Endometrial microvascular endothelial cells (primary cell): ENCODE results near the gene SF1. TPM values are rescaled to one million over a fixed set of nuclear protein-coding genes. Genes with fewer than 3 reads are reported as not detected.

Source experiments
- in situ Hi-C: cut with HindIII; loops from 2 replicates; pipeline ENCODE4 v1.10.0; 2017; ENCODE audit warnings: low sequenced_read_pairs, low pct_unique_long_range_greater_than_20kb; ENCODE audit errors: inconsistent ontology term
- total RNA-seq: library from RNA; depleted of rRNA; stranded (reverse); fragments of >200 nt; gene quantifications from one replicate; pipeline ENCODE4 v1.2.3, GENCODE V29; 2015; ENCODE audit errors: inconsistent ontology term

Gene SF1
- total RNA-seq, 1 donor from 2014 or later: 167 TPM

GRCh38 chr11:64788321-64789215 lies 10.2 kb upstream of the SF1 start:
- in situ Hi-C loops: no loop called here

- in situ Hi-C loops: no loop called here
These were observed 9.4 kb upstream of the SF1 start for GRCh38 chr11:64787526-64788320.

- in situ Hi-C loops: no loop called here
These were observed 8.0 kb upstream of the SF1 start for GRCh38 chr11:64786308-64786707.

GRCh38 chr11:64784813-64785581 lies 6.7 kb upstream of the SF1 start:
- in situ Hi-C loops: no loop called here

- in situ Hi-C loops: no loop called here
These were observed 194 bp downstream of the SF1 start for GRCh38 chr11:64778223-64778472.

- in situ Hi-C loops: no loop called here
These were observed 706 bp downstream of the SF1 start for GRCh38 chr11:64777449-64778222.

- in situ Hi-C loops: no loop called here
These were observed 1.5 kb downstream of the SF1 start for GRCh38 chr11:64776875-64777274.

- in situ Hi-C loops: no loop called here
These were observed 1.9 kb downstream of the SF1 start for GRCh38 chr11:64776425-64776824.

- in situ Hi-C loops: no loop called here
These were observed 4.2 kb downstream of the SF1 start for GRCh38 chr11:64774144-64774543.

GRCh38 chr11:64772303-64773018 lies 5.9 kb downstream of the SF1 start:
- in situ Hi-C loops: no loop called here

GRCh38 chr11:64771861-64772260 lies 6.5 kb downstream of the SF1 start:
- in situ Hi-C loops: no loop called here

GRCh38 chr11:64770120-64770519 lies 8.2 kb downstream of the SF1 start:
- in situ Hi-C loops: no loop called here

GRCh38 chr11:64769283-64769682 lies 9.1 kb downstream of the SF1 start:
- in situ Hi-C loops: no loop called here

- in situ Hi-C loops: no loop called here
These were observed 10.0 kb downstream of the SF1 start for GRCh38 chr11:64768300-64768694.

- in situ Hi-C loops: no loop called here
These were observed 10.7 kb downstream of the SF1 start for GRCh38 chr11:64767344-64768299.

- in situ Hi-C loops: no loop called here
These were observed 11.5 kb downstream of the SF1 start for GRCh38 chr11:64766881-64767280.
